ENCODE measurements around the gene TRMT6.

TRMT6 gene

GRCh38 chr20:5936238-5936637 lies 14.1 kb downstream of the TRMT6 start:
- no peak for ATAC-seq
- TF ChIP-seq POU6F1 (CRISPR knock-in tag; IDR thresholded peaks at IDR 0.05; ENCODE audit: borderline replicate concordance, low read depth) (no peak), ZC3H10 (CRISPR knock-in tag; IDR thresholded peaks at IDR 0.05) (no peak), ZFP30 (CRISPR knock-in tag; IDR thresholded peaks at IDR 0.05) (no peak), CSDC2 (CRISPR knock-in tag; IDR thresholded peaks at IDR 0.05) (no peak), PPARA (CRISPR knock-in tag; IDR thresholded peaks at IDR 0.05; ENCODE audit: borderline replicate concordance) (no peak), ZNF565 (CRISPR knock-in tag; conservative IDR thresholded peaks at IDR 0.05; ENCODE audit: low read depth) (no peak), TOX (CRISPR knock-in tag; IDR thresholded peaks at IDR 0.05; ENCODE audit: borderline replicate concordance) (no peak), CSRNP3 (CRISPR knock-in tag; IDR thresholded peaks at IDR 0.05) (no peak), ISL1 (CRISPR knock-in tag; IDR thresholded peaks at IDR 0.05) (no peak), ZFP3 (CRISPR knock-in tag; IDR thresholded peaks at IDR 0.05) (no peak), TSHZ2 (CRISPR knock-in tag; IDR thresholded peaks at IDR 0.05) (no peak), BACH2 (CRISPR knock-in tag; IDR thresholded peaks at IDR 0.05; ENCODE audit: borderline replicate concordance) (no peak), RARB (CRISPR knock-in tag; IDR thresholded peaks at IDR 0.05) (no peak), ZNF70 (CRISPR knock-in tag; IDR thresholded peaks at IDR 0.05) (no peak), ARNTL (CRISPR knock-in tag; IDR thresholded peaks at IDR 0.05; ENCODE audit: borderline replicate concordance, low read depth) (no peak), SNAI2 (CRISPR knock-in tag; IDR thresholded peaks at IDR 0.05) (no peak), ZNF8 (CRISPR knock-in tag; IDR thresholded peaks at IDR 0.05) (no peak), TCF4 (CRISPR knock-in tag; IDR thresholded peaks at IDR 0.05; ENCODE audit: borderline replicate concordance) (no peak), ESRRG (CRISPR knock-in tag; IDR thresholded peaks at IDR 0.05) (no peak), OSR1 (CRISPR knock-in tag; IDR thresholded peaks at IDR 0.05) (no peak)

- TF ChIP-seq OSR1 (CRISPR knock-in tag; IDR thresholded peaks at IDR 0.05) (no peak), ZNF8 (CRISPR knock-in tag; IDR thresholded peaks at IDR 0.05) (no peak), GLIS3 (CRISPR knock-in tag; IDR thresholded peaks at IDR 0.05) (no peak), CSDC2 (CRISPR knock-in tag; IDR thresholded peaks at IDR 0.05) (no peak), CREB5 (CRISPR knock-in tag; IDR thresholded peaks at IDR 0.05; ENCODE audit: low read depth) (no peak)
- no peak for ATAC-seq
Measured at GRCh38 chr20:5935384-5935783, 14.9 kb downstream of the TRMT6 start.

GRCh38 chr20:5933802-5934436 lies 16.4 kb downstream of the TRMT6 start:
- ATAC-seq = peak; percentile 80
- TF ChIP-seq TOX (CRISPR knock-in tag; IDR thresholded peaks at IDR 0.05; ENCODE audit: borderline replicate concordance) = no peak
- TF ChIP-seq OSR1 (CRISPR knock-in tag; IDR thresholded peaks at IDR 0.05) = no peak
- TF ChIP-seq TSHZ2 (CRISPR knock-in tag; IDR thresholded peaks at IDR 0.05) = no peak
- no peak for TF ChIP-seq ZNF70 (CRISPR knock-in tag; IDR thresholded peaks at IDR 0.05)
- TF ChIP-seq ZNF565 (CRISPR knock-in tag; conservative IDR thresholded peaks at IDR 0.05; ENCODE audit: low read depth) = no peak
- TF ChIP-seq CREB5 (CRISPR knock-in tag; IDR thresholded peaks at IDR 0.05; ENCODE audit: low read depth) = no peak
- TF ChIP-seq ZC3H10 (CRISPR knock-in tag; IDR thresholded peaks at IDR 0.05) = no peak
- TF ChIP-seq RARB (CRISPR knock-in tag; IDR thresholded peaks at IDR 0.05) = no peak
- no peak for TF ChIP-seq ZFP30 (CRISPR knock-in tag; IDR thresholded peaks at IDR 0.05)
- no peak for TF ChIP-seq PATZ1 (CRISPR knock-in tag; IDR thresholded peaks at IDR 0.05; ENCODE audit: borderline replicate concordance)
- TF ChIP-seq GLIS3 (CRISPR knock-in tag; IDR thresholded peaks at IDR 0.05) = no peak

All from SK-N-SH treated with all-trans-retinoic acid at 6 μM for 48 hours (cell line).